Neuronal stem cell (in vitro differentiated cells): ENCODE measurements around the gene BEAN1.

Experiments used
- DNase-seq: peaks from one replicate; pipeline ENCODE4 v3.0.0-alpha.2; 2013; ENCODE audit warnings: low spot score
- H2AFZ ChIP-seq: one replicate; pipeline ENCODE4 v1.6.1; 2013; ENCODE audit warnings: mild to moderate bottlenecking, low read length, inconsistent platforms
- H2AK5ac ChIP-seq: 2 replicates; pipeline ENCODE4 v1.6.1; 2013; ENCODE audit warnings: low read depth, mild to moderate bottlenecking, inconsistent platforms, low read length, moderate library complexity, mixed read lengths
- H2BK120ac ChIP-seq: 2 replicates; pipeline ENCODE4 v1.6.1; 2013; ENCODE audit warnings: low read depth, mild to moderate bottlenecking, inconsistent platforms, low read length, moderate library complexity, mixed read lengths
- H2BK12ac ChIP-seq: one replicate; pipeline ENCODE4 v1.6.1; 2013; ENCODE audit warnings: low read length, inconsistent platforms
- H2BK15ac ChIP-seq: 2 replicates; pipeline ENCODE4 v1.6.1; 2013; ENCODE audit warnings: mild to moderate bottlenecking, low read length, inconsistent platforms, mixed read lengths
- H2BK5ac ChIP-seq: one replicate; pipeline ENCODE4 v1.6.1; 2013; ENCODE audit warnings: inconsistent platforms, mild to moderate bottlenecking, low read length, moderate library complexity
- H3K14ac ChIP-seq: one replicate; pipeline ENCODE4 v1.6.1; 2013; ENCODE audit warnings: low read length, inconsistent platforms
- H3K18ac ChIP-seq: 2 replicates; pipeline ENCODE4 v1.6.1; 2013; ENCODE audit warnings: low read length, inconsistent platforms
- H3K23ac ChIP-seq: 2 replicates; pipeline ENCODE4 v1.6.1; 2013; ENCODE audit warnings: low read depth, mild to moderate bottlenecking, mixed read lengths, low read length, inconsistent platforms; ENCODE audit not compliant: poor library complexity
- H3K27ac ChIP-seq: replicated peaks from 3 replicates; pipeline ENCODE4 v1.5.1; 2013; ENCODE audit warnings: low read length, inconsistent platforms
- H3K27me3 ChIP-seq, 3 experiments: 2 replicates each; pipeline ENCODE4 v1.6.1; 2013; ENCODE audit warnings: low read length in 3 of 3, mild to moderate bottlenecking in 2 of 3, inconsistent platforms in 1 of 3, low read depth in 1 of 3, mixed read lengths in 1 of 3, moderate library complexity in 1 of 3; ENCODE audit not compliant: control insufficient read depth in 3 of 3, insufficient read depth in 3 of 3
- H3K36me3 ChIP-seq, 2 donors: replicated peaks in 1 of 2; 2 replicates each; pipeline ENCODE4 v1.6.1; 2013; ENCODE audit warnings: low read length in 2 of 2; ENCODE audit not compliant: control insufficient read depth in 2 of 2, insufficient read depth in 2 of 2
- H3K4ac ChIP-seq: 2 replicates; pipeline ENCODE4 v1.6.1; 2013; ENCODE audit warnings: inconsistent platforms, mild to moderate bottlenecking, low read length, moderate library complexity
- H3K4me1 ChIP-seq, 2 donors: 1 replicate in 1 of 2; 2 replicates in 1 of 2; pipeline ENCODE4 v1.6.1; 2013; ENCODE audit warnings: low read length in 2 of 2, low read depth in 1 of 2; ENCODE audit not compliant: control insufficient read depth in 2 of 2, insufficient read depth in 1 of 2
- H3K4me2 ChIP-seq: one replicate; pipeline ENCODE4 v1.6.1; 2013; ENCODE audit warnings: mild to moderate bottlenecking, low read length, inconsistent platforms; ENCODE audit not compliant: insufficient read depth, poor library complexity, severe bottlenecking
- H3K4me3 ChIP-seq, 2 donors: 2 replicates each; pipeline ENCODE4 v1.5.1; 2013; ENCODE audit warnings: low read length in 2 of 2, mild to moderate bottlenecking in 2 of 2, inconsistent platforms in 1 of 2, moderate library complexity in 1 of 2
- H3K79me1 ChIP-seq: one replicate; pipeline ENCODE4 v1.6.1; 2013; ENCODE audit warnings: low read depth, mild to moderate bottlenecking, inconsistent platforms, low read length, moderate library complexity
- H3K9ac ChIP-seq: one replicate; pipeline ENCODE4 v1.6.1; 2013; ENCODE audit warnings: mild to moderate bottlenecking, low read depth, low read length, inconsistent platforms; ENCODE audit not compliant: poor library complexity
- H3K9me3 ChIP-seq, 2 donors: replicated peaks in 1 of 2; 2 replicates each; pipeline versions ENCODE3 to v1.6.1; 2013; ENCODE audit warnings: low read length in 2 of 2, mild to moderate bottlenecking in 2 of 2, inconsistent platforms in 1 of 2, low read depth in 1 of 2, mixed read lengths in 1 of 2, moderate library complexity in 1 of 2; ENCODE audit not compliant: control insufficient read depth in 2 of 2, insufficient read depth in 1 of 2
- H4K8ac ChIP-seq: one replicate; pipeline ENCODE4 v1.6.1; 2013; ENCODE audit warnings: low read depth, mild to moderate bottlenecking, inconsistent platforms, low read length, moderate library complexity
- H4K91ac ChIP-seq: one replicate; pipeline ENCODE4 v1.6.1; 2013; ENCODE audit warnings: low read length, low read depth, mild to moderate bottlenecking, inconsistent platforms; ENCODE audit not compliant: poor library complexity
- whole genome bisulfite sequencing, 2 donors: extraction: QIAGEN DNeasy Blood & Tissue Kit; methylation state at CpG; one replicate each; pipeline ENCODE4 v1.1.7; 2013; ENCODE audit warnings: missing lambda C conversion rate in 2 of 2, mixed read lengths in 1 of 2; ENCODE audit not compliant: insufficient read length in 2 of 2, insufficient replicate concordance in 1 of 2; ENCODE audit errors: extremely low coverage in 2 of 2; 5-methylcytosine and 5-hydroxymethylcytosine counted together

BEAN1 gene

GRCh38 chr16:66414891-66415290 is 12.2 kb upstream of the BEAN1 start:
- Histone ChIP-seq H3K4me2 (no peak overlapping the region), H2AFZ (no peak overlapping the region), H3K14ac (no peak overlapping the region), H3K9ac (no peak overlapping the region), H4K8ac (no peak overlapping the region), H3K4ac (no peak overlapping the region), H2AK5ac (no peak overlapping the region), H3K18ac (no peak overlapping the region), H2BK120ac (no peak overlapping the region), H3K27me3 (peaks cover 0 to 10% (median 0%) of the 10 kb centered on the region in 3 experiments), H2BK15ac (no peak overlapping the region), H3K27ac (no peak overlapping the region), H3K4me1 (no peaks in the 10 kb centered on the region), H3K36me3 (no peaks in the 10 kb centered on the region), H3K23ac (no peak overlapping the region), H3K4me3 (no peak overlapping the region), H3K9me3 (peaks cover 0 to 13% of the 10 kb centered on the region in 2 donors), H2BK5ac (no peak overlapping the region), H2BK12ac (no peak overlapping the region), H3K79me1 (no peaks in the 10 kb centered on the region), H4K91ac (no peak overlapping the region)
- DNase-seq, result no peak
- no CpG with 5 or more reads among the region's 1 CpG for WGBS, 2 donors

- H2BK15ac ChIP-seq, result no peak overlapping the region
- H3K36me3 ChIP-seq, result no peaks in the 10 kb centered on the region
- H3K14ac ChIP-seq, result no peak overlapping the region
- no peak overlapping the region for H3K9ac ChIP-seq
- no peak overlapping the region for H2AK5ac ChIP-seq
- H3K4me2 ChIP-seq, result no peak overlapping the region
- peaks cover 0 to 13% (median 0%) of the 10 kb centered on the region in 3 experiments for H3K27me3 ChIP-seq
- H3K79me1 ChIP-seq, result no peaks in the 10 kb centered on the region
- no peak overlapping the region for H4K91ac ChIP-seq
- no peak overlapping the region for H3K4me3 ChIP-seq
- H4K8ac ChIP-seq, result no peak overlapping the region
- H2BK12ac ChIP-seq, result no peak overlapping the region
- H3K23ac ChIP-seq, result no peak overlapping the region
- H3K27ac ChIP-seq, result no peak overlapping the region
- H2BK5ac ChIP-seq, result no peak overlapping the region
- H2AFZ ChIP-seq, result no peak overlapping the region
- peaks cover 0 to 13% of the 10 kb centered on the region in 2 donors for H3K9me3 ChIP-seq
- no peak overlapping the region for H2BK120ac ChIP-seq
- H3K18ac ChIP-seq, result peak overlapping the region; percentile 32
- no CpG with 5 or more reads among the region's 1 CpG for WGBS, 2 donors
- DNase-seq, result no peak
- no peak overlapping the region for H3K4ac ChIP-seq
- H3K4me1 ChIP-seq, result no peaks in the 10 kb centered on the region
Measured at GRCh38 chr16:66416136-66416535, 11.0 kb upstream of the BEAN1 start.

DNA sequence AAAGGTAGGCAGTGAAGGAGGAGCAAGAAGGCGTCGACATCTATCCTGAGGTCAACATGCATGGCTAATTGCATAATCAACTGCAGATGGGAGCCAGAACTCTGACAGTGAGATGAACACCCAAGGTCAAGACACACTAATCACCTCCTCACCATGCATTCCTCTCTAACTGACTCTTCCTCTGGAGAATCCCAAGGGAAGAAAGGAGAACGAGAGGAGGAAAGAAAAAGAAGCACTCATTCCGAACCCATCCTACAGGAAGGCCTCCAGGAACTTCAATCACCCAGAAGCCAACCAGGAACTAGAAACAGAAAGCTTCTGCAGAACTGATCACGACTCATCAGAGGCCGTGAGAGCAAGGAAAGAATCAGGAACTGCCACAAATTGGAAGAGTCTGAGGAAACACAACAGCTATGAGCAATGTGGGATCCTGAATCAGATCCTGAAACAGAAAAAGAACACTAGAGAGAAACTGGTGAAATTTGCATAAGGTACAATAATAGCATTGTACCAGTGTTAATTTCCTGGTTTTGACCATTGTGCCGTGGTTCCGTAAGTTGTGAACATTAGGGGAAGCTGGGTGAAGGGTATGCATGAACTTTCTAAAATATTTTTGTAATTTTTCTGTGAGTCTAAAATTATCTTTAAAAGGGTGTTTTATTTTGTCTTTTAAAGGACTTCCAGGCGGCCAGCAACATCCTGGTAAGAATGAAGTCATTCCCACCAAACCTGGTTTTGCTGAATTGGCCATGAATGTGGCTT is 10.0 kb upstream of the BEAN1 start:
- Histone ChIP-seq H3K4me3 (no peak overlapping the region), H3K9ac (no peak overlapping the region), H3K18ac (no peak overlapping the region), H4K8ac (no peak overlapping the region), H4K91ac (no peak overlapping the region), H2BK5ac (no peak overlapping the region), H3K27me3 (peaks cover 0 to 21% (median 0%) of the 10 kb centered on the region in 3 experiments), H3K27ac (no peak overlapping the region), H3K9me3 (peaks cover 0 to 12% of the 10 kb centered on the region in 2 donors), H3K4me2 (no peak overlapping the region), H2AK5ac (no peak overlapping the region), H2BK120ac (no peak overlapping the region), H3K14ac (no peak overlapping the region), H2BK15ac (no peak overlapping the region), H3K79me1 (no peaks in the 10 kb centered on the region), H3K4ac (no peak overlapping the region), H2AFZ (no peak overlapping the region), H3K36me3 (no peaks in the 10 kb centered on the region), H3K4me1 (no peaks in the 10 kb centered on the region), H3K23ac (no peak overlapping the region), H2BK12ac (no peak overlapping the region)
- DNase-seq, result no peak
- WGBS, 2 donors, result no CpG with 5 or more reads among the region's 9 CpGs

GRCh38 chr16:66418165-66418962 is 8.7 kb upstream of the BEAN1 start:
- Histone ChIP-seq H3K27me3 (peaks cover 0 to 32% (median 0%) of the 10 kb centered on the region in 3 experiments), H3K14ac (no peak overlapping the region), H3K18ac (no peak overlapping the region), H3K27ac (no peak overlapping the region), H2AFZ (no peak overlapping the region), H4K8ac (no peak overlapping the region), H3K4me2 (no peak overlapping the region), H3K79me1 (no peaks in the 10 kb centered on the region), H2BK15ac (no peak overlapping the region), H2BK12ac (no peak overlapping the region), H3K9me3 (peaks cover 0 to 4% of the 10 kb centered on the region in 2 donors), H2BK5ac (no peak overlapping the region), H2AK5ac (no peak overlapping the region), H3K4me1 (no peaks in the 10 kb centered on the region), H2BK120ac (no peak overlapping the region), H3K4ac (no peak overlapping the region), H4K91ac (no peak overlapping the region), H3K4me3 (no peak overlapping the region), H3K36me3 (no peaks in the 10 kb centered on the region), H3K9ac (no peak overlapping the region), H3K23ac (no peak overlapping the region)
- no peak for DNase-seq
- WGBS, 2 donors, result no CpG with 5 or more reads among the region's 9 CpGs
